Measurements from ENCODE around the gene VPS50.

- no peak for TF ChIP-seq EZH2 (IDR thresholded peaks at IDR 0.05; ENCODE audit: borderline replicate concordance, low read length)
- no peak for TF ChIP-seq CTCF (conservative IDR thresholded peaks at IDR 0.05 in 1 of 2, IDR thresholded peaks at IDR 0.05 in 1 of 2; ENCODE audit: extremely low read depth in 1 of 2, insufficient read depth in 1 of 2, low read depth in 1 of 2, low read length in 2 of 2)
Measured at GRCh38 chr7:93284908-93285307, 52.7 kb downstream of the VPS50 start.
